GM23338 (cell line): ENCODE data around the gene BRPF3. TPM values are rescaled to one million over a fixed set of nuclear protein-coding genes. Genes with fewer than 3 reads are reported as not detected.

Source experiments
- ATAC-seq: fragments of 200-7000 bp; cut with Tn5 transposase; 3 replicates; pipeline ENCODE4 v1.9.1; 2020
- DNase-seq: peaks from one replicate; pipeline ENCODE4 v3.0.0-alpha.2; 2015; ENCODE audit warnings: low spot score
- H2AFZ ChIP-seq: fragments of 200-600 bp; sonication (generic); 2 replicates; pipeline ENCODE4 v1.8.0; 2016; ENCODE audit warnings: antibody characterized with exemption, mild to moderate bottlenecking, moderate library complexity
- H3F3A ChIP-seq: fragments of 200-600 bp; sonication (generic); replicated peaks from 2 replicates; pipeline ENCODE4 v1.8.0; 2017; ENCODE audit warnings: antibody characterized with exemption, mixed run types, low read depth
- H3K27ac ChIP-seq: fragments of 200-600 bp; sonication (generic); 2 replicates; pipeline ENCODE4 v1.6.1; 2016; ENCODE audit warnings: low read depth
- H3K27me3 ChIP-seq: fragments of 200-600 bp; sonication (generic); 2 replicates; pipeline ENCODE4 v1.8.0; 2016; ENCODE audit warnings: mild to moderate bottlenecking, mixed run types, moderate library complexity; ENCODE audit not compliant: insufficient read depth
- H3K36me3 ChIP-seq: fragments of 200-600 bp; sonication (generic); 2 replicates; pipeline ENCODE4 v1.8.0; 2016; ENCODE audit warnings: mild to moderate bottlenecking; ENCODE audit not compliant: insufficient read depth
- H3K4me1 ChIP-seq: fragments of 200-600 bp; sonication (generic); 2 replicates; pipeline ENCODE4 v1.8.0; 2016; ENCODE audit warnings: mild to moderate bottlenecking, moderate library complexity; ENCODE audit not compliant: insufficient read depth
- H3K4me2 ChIP-seq: fragments of 200-600 bp; sonication (generic); 2 replicates; pipeline ENCODE4 v1.7.1; 2017; ENCODE audit warnings: mixed run types
- H3K4me3 ChIP-seq: fragments of 200-600 bp; sonication (generic); 2 replicates; pipeline ENCODE4 v1.6.1; 2016; ENCODE audit warnings: mixed run types
- H3K79me2 ChIP-seq: fragments of 200-600 bp; sonication (generic); replicated peaks from 2 replicates; pipeline ENCODE4 v1.8.0; 2017; ENCODE audit warnings: mild to moderate bottlenecking; ENCODE audit not compliant: insufficient read depth
- H3K9me2 ChIP-seq: fragments of 200-600 bp; sonication (generic); 2 replicates; pipeline ENCODE4 v1.8.0; 2017; ENCODE audit not compliant: insufficient read depth
- H4K20me1 ChIP-seq: fragments of 200-600 bp; sonication (generic); replicated peaks from 2 replicates; pipeline ENCODE4 v1.8.0; 2017; ENCODE audit warnings: mild to moderate bottlenecking; ENCODE audit not compliant: insufficient read depth
- H3K27ac Mint-ChIP-seq: 2 replicates; pipeline ENCODE4 v1.8.0; 2020; ENCODE audit warnings: inconsistent platforms, mild to moderate bottlenecking, moderate library complexity, mixed read lengths
- H3K27me3 Mint-ChIP-seq: 3 replicates; pipeline ENCODE4 v1.8.0; 2022; ENCODE audit warnings: low read depth, mild to moderate bottlenecking, moderate library complexity, mixed read lengths, inconsistent platforms; ENCODE audit not compliant: insufficient read depth, poor library complexity
- H3K36me3 Mint-ChIP-seq: 3 replicates; pipeline ENCODE4 v1.8.0; 2021; ENCODE audit warnings: low read depth, mild to moderate bottlenecking, inconsistent platforms, moderate library complexity, mixed read lengths
- H3K4me1 Mint-ChIP-seq: 3 replicates; pipeline ENCODE4 v1.8.0; 2020; ENCODE audit warnings: mild to moderate bottlenecking, inconsistent platforms, mixed read lengths
- H3K4me3 Mint-ChIP-seq: 3 replicates; pipeline ENCODE4 v1.8.0; 2021; ENCODE audit warnings: moderate library complexity, mild to moderate bottlenecking, inconsistent platforms, mixed read lengths
- H3K9me3 Mint-ChIP-seq: 3 replicates; pipeline ENCODE4 v1.8.0; 2020; ENCODE audit warnings: moderate library complexity, mild to moderate bottlenecking, inconsistent platforms, mixed read lengths
- CREB1 ChIP-seq: fragments of 250-450 bp; sonication (Bioruptor Pico); IDR thresholded peaks from 2 replicates; pipeline ENCODE4 v1.5.0; 2020; ENCODE audit warnings: low read depth, mild to moderate bottlenecking, moderate library complexity
- CTCF ChIP-seq, 2 experiments: fragments of 200-600 bp in 1 of 2; sonication (generic) in 1 of 2; conservative IDR thresholded peaks; 2 replicates each; pipeline versions ENCODE4 v1.5.1 to v1.6.1; 2016 to 2017; ENCODE audit warnings: antibody characterized with exemption in 2 of 2, low read depth in 2 of 2, mild to moderate bottlenecking in 2 of 2, moderate library complexity in 1 of 2
- EZH2 ChIP-seq: fragments of 200-600 bp; sonication (generic); IDR thresholded peaks from one replicate; pipeline ENCODE4 v1.8.0; 2017; ENCODE audit warnings: antibody characterized with exemption, mild to moderate bottlenecking, low read depth; ENCODE audit not compliant: unreplicated experiment
- EZH2phosphoT487 ChIP-seq: fragments of 200-600 bp; sonication (generic); IDR thresholded peaks from one replicate; pipeline ENCODE4 v1.8.1; 2018; ENCODE audit warnings: antibody characterized with exemption; ENCODE audit not compliant: unreplicated experiment
- JUNB ChIP-seq: IDR thresholded peaks from one replicate; pipeline ENCODE4 v1.6.1; 2016; ENCODE audit warnings: antibody characterized with exemption; ENCODE audit not compliant: unreplicated experiment
- NANOG ChIP-seq: IDR thresholded peaks from 2 replicates; pipeline ENCODE4 v1.6.1; 2016; ENCODE audit warnings: antibody characterized with exemption, borderline replicate concordance
- POLR2AphosphoS5 ChIP-seq: IDR thresholded peaks from 2 replicates; pipeline ENCODE4 v1.6.1; 2016; ENCODE audit warnings: antibody characterized with exemption, low read depth
- REST ChIP-seq: IDR thresholded peaks from one replicate; pipeline ENCODE4 v1.6.1; 2018; ENCODE audit warnings: antibody characterized with exemption; ENCODE audit not compliant: unreplicated experiment
- polyA plus RNA-seq: library from polyadenylated mRNA; unstranded; fragments of >200 nt; fragmentation: Nextera tagmentation; extraction: Ambion mirVana; gene quantifications from 2 replicates; pipeline ENCODE4 v1.2.1, GENCODE V29; 2016
- total RNA-seq: library from RNA; depleted of rRNA; stranded (reverse); fragments of >200 nt; shearing (Covaris generic); gene quantifications from 2 replicates; pipeline ENCODE4 v1.2.3, GENCODE V29; 2014

Gene BRPF3
- total and polyA plus RNA-seq, 2 experiments from 2014 or later = 11.8 to 33.2 TPM

GRCh38 chr6:36268478-36269275 is 72.1 kb downstream of the BRPF3 start (continued):
- no peak for TF ChIP-seq EZH2phosphoT487
- TF ChIP-seq EZH2 = no peak
- no peak for TF ChIP-seq CTCF (conservative IDR thresholded peaks at IDR 0.05; ENCODE audit: low read depth in 2 of 2)
- TF ChIP-seq NANOG = no peak

GRCh38 chr6:36269834-36270705 is 73.5 kb downstream of the BRPF3 start, which contains the start of gene PNPLA1:
PNPLA1 (plus strand) TSS chr6:36270060; CDS start chr6:36270460, 400 bp downstream.
- H3K4me2 ChIP-seq = no peak within 1 kb of the TSS
- no peak within 1 kb of the TSS for H3K4me3 ChIP-seq
- Mint-ChIP-seq H3K4me3 (no peak within 1 kb of the TSS), H3K9me3 (no peaks in the 10 kb centered on the region; the same call in 1 of the 3 replicates), H3K27me3 (peaks cover 12% of the 10 kb centered on the region), H3K36me3 (no peaks in the 10 kb centered on the region), H3K4me1 (peaks cover 4% of the 10 kb centered on the region; the same call in 1 of the 3 replicates), H3K27ac (no peak within 1 kb of the TSS)
- H2AFZ ChIP-seq = peak within 1 kb of the TSS; percentile 32; the same call in 1 of the 2 replicates
- ATAC-seq = peak; percentile 89
- DNase-seq = peak; percentile 51
- H3K9me2 ChIP-seq = no peaks in the 10 kb centered on the region
- H3F3A ChIP-seq = no peaks in the 10 kb centered on the region
- no peaks in the 10 kb centered on the region for H3K79me2 ChIP-seq
- H4K20me1 ChIP-seq = no peaks in the 10 kb centered on the region
- no peaks in the 10 kb centered on the region for H3K36me3 ChIP-seq
- H3K27ac ChIP-seq = no peak within 1 kb of the TSS
- no peaks in the 10 kb centered on the region for H3K4me1 ChIP-seq
- no peaks in the 10 kb centered on the region for H3K27me3 ChIP-seq
- TF ChIP-seq POLR2AphosphoS5 (no peak), CREB1 (no peak), JUNB (no peak), REST (no peak), CTCF (conservative IDR thresholded peaks at IDR 0.05; ENCODE audit: low read depth in 2 of 2) (no peak)
